Measurements from ENCODE around the gene MYBBP1A. TPM values are rescaled to one million over a fixed set of nuclear protein-coding genes. Genes with fewer than 3 reads are reported as not detected.

The MYBBP1A gene
- total RNA-seq, 4 donors from 2014 or later: 73.4 to 127 (median 83.8) TPM

DNA sequence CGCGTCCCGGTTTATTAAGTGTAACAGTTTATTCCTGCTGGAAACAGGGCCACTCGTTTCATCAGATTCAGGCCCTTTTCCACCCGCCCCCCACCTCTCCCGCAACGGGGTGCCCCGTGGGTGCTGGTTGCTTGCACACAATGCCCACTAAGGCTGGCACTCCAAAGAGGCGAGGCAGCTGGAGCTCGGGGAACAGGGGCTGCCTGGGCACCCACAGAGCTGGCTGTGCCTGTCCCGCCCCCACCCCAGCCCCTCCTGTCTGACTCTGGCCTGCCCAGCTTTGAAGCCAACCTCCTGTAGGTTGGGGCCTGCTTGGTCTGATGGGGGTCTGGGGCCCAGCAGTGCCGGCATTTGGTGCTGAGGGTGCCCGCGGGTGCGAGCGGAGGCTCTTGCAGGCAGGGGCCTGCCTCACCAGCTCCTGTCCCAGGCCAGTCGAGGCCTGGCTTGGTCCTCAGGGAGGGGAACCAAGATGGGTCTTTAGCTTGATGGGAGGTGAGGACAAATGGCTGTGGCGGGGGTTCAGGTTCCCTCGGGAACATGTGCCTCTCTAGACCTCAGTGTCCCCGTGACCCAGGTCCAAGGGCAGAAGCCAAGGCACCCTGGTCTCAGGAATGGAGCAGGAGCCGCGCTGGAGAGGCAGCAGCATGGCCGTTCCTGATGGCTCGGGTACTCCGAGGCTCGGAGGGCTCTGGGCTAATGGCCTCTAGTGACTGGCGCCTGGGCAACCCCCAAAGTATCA is 20.1 kb downstream of the MYBBP1A start:
- Histone ChIP-seq H3K4me3 (no peak overlapping the region), H3K9me3 (no peaks in the 10 kb centered on the region), H3K4me1 (peaks cover 61% of the 10 kb centered on the region), H3K27me3 (no peaks in the 10 kb centered on the region), H3K36me3 (peaks cover 24% of the 10 kb centered on the region), H3K27ac (peak overlapping the region; percentile 70)
- TF ChIP-seq POLR2AphosphoS5 (IDR thresholded peaks at IDR 0.05) (no peak), EP300 (IDR thresholded peaks at IDR 0.05) (no peak), POLR2A (IDR thresholded peaks at IDR 0.05) (no peak)
- TF ChIP-seq, protein P1, sequence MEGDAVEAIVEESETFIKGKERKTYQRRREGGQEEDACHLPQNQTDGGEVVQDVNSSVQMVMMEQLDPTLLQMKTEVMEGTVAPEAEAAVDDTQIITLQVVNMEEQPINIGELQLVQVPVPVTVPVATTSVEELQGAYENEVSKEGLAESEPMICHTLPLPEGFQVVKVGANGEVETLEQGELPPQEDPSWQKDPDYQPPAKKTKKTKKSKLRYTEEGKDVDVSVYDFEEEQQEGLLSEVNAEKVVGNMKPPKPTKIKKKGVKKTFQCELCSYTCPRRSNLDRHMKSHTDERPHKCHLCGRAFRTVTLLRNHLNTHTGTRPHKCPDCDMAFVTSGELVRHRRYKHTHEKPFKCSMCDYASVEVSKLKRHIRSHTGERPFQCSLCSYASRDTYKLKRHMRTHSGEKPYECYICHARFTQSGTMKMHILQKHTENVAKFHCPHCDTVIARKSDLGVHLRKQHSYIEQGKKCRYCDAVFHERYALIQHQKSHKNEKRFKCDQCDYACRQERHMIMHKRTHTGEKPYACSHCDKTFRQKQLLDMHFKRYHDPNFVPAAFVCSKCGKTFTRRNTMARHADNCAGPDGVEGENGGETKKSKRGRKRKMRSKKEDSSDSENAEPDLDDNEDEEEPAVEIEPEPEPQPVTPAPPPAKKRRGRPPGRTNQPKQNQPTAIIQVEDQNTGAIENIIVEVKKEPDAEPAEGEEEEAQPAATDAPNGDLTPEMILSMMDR (IDR thresholded peaks at IDR 0.05): no peak
- no peak for DNase-seq (ENCODE audit: low spot score in 2 of 2)
- WGBS: 73% methylated on average over 13 of the region's 27 CpGs

DNA sequence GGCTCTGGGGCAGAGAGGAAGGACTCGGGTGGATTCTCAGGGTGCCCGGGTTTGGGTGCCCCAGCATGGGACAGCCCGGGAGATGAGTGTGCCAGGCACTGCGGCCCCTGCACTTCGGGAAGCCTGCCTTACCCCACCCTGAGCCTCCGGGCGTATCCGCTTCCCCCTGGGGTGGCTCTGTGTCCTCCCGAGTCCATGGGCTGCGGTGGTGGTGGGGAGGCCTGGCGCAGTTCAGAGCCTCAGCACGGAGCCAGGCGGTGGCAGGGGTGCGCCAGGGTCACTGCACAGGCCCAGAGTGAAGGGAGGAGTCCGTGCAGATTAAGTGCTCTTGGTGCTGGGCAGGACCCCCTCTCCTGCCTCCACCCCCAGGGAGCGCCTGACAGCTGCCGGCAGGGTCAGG is 20.7 kb downstream of the MYBBP1A start:
- H3K27ac ChIP-seq: peak overlapping the region; percentile 70
- no peaks in the 10 kb centered on the region for H3K27me3 ChIP-seq
- TF ChIP-seq POLR2A (IDR thresholded peaks at IDR 0.05) (no peak), POLR2AphosphoS5 (IDR thresholded peaks at IDR 0.05) (no peak), EP300 (IDR thresholded peaks at IDR 0.05) (no peak)
- TF ChIP-seq, protein P1 (IDR thresholded peaks at IDR 0.05): no peak
- 83% methylated on average over 3 of the region's 17 CpGs for WGBS
- H3K9me3 ChIP-seq: no peaks in the 10 kb centered on the region
- no peak for DNase-seq (ENCODE audit: low spot score in 2 of 2)
- H3K36me3 ChIP-seq: peaks cover 18% of the 10 kb centered on the region
- no peak overlapping the region for H3K4me3 ChIP-seq
- H3K4me1 ChIP-seq: peaks cover 61% of the 10 kb centered on the region

DNA sequence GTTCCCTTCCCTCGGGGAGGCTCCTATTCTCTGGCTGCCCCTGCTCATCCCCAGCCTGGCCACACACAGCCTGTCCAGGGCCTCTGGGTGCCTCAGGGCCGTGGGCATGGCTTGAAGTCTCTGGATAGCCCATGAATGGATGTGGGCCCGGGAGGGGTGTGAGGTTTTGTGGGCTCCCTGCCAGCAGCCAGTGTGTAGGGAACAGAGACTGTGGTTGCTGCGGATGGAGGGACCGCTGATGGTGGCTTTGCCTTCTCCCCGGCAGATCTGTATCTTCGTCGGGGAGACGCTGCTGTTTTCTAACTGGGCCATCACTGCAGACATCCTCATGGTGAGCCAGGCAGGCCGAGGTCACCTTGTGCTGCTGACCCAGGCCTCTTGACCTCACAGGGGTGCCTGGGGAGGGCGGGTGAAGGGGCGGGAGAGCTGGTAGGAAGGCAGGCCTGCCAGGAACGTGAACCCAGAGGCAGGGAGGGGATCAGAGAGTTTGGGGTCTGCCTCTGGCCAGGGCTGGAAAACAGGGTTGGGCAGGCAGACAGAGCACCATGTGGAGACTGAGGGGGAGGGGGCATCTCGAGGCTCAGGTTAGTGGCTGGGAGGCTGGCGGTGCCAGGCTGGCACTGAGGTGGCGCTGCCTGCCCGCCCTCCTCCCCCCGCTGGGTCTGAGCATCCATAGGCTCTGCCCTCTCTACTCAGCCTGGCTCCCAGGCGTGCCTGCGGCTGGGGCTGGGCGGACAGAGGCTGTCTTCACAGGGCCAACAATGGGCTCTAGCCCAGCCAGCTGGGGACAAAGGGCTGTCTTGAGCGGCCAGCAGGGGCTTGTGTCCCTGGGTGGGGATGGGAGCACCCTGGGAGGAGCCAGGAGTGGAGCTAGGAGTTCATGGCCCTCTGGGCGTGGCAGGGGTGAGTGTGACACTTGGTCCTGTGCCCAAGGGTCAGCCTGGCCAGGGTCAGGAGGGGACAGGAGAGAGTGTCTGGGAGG is 21.4 kb downstream of the MYBBP1A start:
- H3K27me3 ChIP-seq: no peaks in the 10 kb centered on the region
- 44% methylated on average over 5 of the region's 23 CpGs for WGBS
- DNase-seq (ENCODE audit: low spot score in 2 of 2): no peak
- no peaks in the 10 kb centered on the region for H3K9me3 ChIP-seq
- peaks cover 11% of the 10 kb centered on the region for H3K36me3 ChIP-seq
- H3K4me3 ChIP-seq: no peak overlapping the region
- peak overlapping the region; percentile 70 for H3K27ac ChIP-seq
- TF ChIP-seq POLR2AphosphoS5 (IDR thresholded peaks at IDR 0.05): no peak
- TF ChIP-seq, protein P1 (IDR thresholded peaks at IDR 0.05): no peak
- no peak for TF ChIP-seq POLR2A (IDR thresholded peaks at IDR 0.05)
- TF ChIP-seq EP300 (IDR thresholded peaks at IDR 0.05): no peak
- peaks cover 61% of the 10 kb centered on the region for H3K4me1 ChIP-seq

DNA sequence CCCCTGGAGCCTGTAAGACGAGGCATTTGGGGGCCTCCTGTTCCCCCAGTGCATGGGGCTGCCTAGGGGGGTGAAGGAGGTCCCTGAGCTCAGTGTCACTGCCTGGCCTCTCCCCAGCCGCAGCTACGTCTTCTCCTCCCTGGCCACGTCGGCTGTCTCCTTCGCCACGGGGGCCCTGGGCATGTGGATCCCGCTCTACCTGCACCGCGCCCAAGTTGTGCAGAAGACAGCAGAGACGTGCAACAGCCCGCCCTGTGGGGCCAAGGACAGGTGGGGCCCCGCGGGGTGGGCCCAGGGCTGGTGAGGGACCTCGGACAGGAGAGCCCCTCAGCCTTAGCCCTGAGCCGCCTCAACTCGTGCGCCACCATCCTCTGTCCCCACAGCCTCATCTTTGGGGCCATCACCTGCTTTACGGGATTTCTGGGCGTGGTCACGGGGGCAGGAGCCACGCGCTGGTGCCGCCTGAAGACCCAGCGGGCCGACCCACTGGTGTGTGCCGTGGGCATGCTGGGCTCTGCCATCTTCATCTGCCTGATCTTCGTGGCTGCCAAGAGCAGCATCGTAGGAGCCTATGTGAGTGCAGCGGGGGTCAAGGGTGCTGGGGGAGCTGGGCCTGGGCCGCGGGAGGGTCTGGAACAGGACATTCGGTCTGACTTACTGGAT is 22.2 kb downstream of the MYBBP1A start:
- Histone ChIP-seq H3K36me3 (peaks cover 3% of the 10 kb centered on the region), H3K4me3 (no peak overlapping the region), H3K9me3 (no peaks in the 10 kb centered on the region), H3K27ac (no peak overlapping the region), H3K4me1 (peaks cover 55% of the 10 kb centered on the region), H3K27me3 (no peaks in the 10 kb centered on the region)
- WGBS: 94% methylated on average over 11 of the region's 33 CpGs
- TF ChIP-seq, protein P1 (IDR thresholded peaks at IDR 0.05): no peak
- TF ChIP-seq EP300 (IDR thresholded peaks at IDR 0.05) (no peak), POLR2A (IDR thresholded peaks at IDR 0.05) (no peak), POLR2AphosphoS5 (IDR thresholded peaks at IDR 0.05) (no peak)
- no peak for DNase-seq (ENCODE audit: low spot score in 2 of 2)
